GM12873 (cell line): ENCODE measurements around the gene UQCRQ.

Source experiments
- TF ChIP-seq, protein P1 (sequence below): IDR thresholded peaks from 2 replicates; pipeline ENCODE4 v1.5.1; 2012; ENCODE audit warnings: low read depth, mild to moderate bottlenecking, moderate library complexity, low read length, control low read depth; ENCODE audit not compliant: insufficient read depth; ENCODE audit errors: missing control alignments

The UQCRQ gene

DNA sequence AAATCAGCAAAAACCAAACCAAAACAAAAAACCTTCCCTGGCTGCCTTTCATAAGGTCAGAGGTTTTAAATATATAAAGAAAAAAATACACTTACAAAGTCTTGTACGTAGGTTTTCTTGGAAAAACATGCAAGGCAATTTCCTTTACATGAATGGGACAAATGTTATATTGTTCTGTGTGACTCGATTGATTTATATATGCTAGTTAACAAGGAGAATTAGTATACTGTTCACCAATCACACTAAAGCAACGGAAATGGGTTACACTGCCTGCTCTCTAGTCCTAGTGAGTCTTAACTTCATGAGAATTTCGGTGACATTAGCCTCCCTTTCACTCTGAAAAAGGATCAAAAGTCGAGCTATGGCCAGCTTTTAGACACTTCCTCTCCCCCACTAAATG is 5.7 kb upstream of the UQCRQ start:
- TF ChIP-seq, protein P1, sequence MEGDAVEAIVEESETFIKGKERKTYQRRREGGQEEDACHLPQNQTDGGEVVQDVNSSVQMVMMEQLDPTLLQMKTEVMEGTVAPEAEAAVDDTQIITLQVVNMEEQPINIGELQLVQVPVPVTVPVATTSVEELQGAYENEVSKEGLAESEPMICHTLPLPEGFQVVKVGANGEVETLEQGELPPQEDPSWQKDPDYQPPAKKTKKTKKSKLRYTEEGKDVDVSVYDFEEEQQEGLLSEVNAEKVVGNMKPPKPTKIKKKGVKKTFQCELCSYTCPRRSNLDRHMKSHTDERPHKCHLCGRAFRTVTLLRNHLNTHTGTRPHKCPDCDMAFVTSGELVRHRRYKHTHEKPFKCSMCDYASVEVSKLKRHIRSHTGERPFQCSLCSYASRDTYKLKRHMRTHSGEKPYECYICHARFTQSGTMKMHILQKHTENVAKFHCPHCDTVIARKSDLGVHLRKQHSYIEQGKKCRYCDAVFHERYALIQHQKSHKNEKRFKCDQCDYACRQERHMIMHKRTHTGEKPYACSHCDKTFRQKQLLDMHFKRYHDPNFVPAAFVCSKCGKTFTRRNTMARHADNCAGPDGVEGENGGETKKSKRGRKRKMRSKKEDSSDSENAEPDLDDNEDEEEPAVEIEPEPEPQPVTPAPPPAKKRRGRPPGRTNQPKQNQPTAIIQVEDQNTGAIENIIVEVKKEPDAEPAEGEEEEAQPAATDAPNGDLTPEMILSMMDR, result no peak

DNA sequence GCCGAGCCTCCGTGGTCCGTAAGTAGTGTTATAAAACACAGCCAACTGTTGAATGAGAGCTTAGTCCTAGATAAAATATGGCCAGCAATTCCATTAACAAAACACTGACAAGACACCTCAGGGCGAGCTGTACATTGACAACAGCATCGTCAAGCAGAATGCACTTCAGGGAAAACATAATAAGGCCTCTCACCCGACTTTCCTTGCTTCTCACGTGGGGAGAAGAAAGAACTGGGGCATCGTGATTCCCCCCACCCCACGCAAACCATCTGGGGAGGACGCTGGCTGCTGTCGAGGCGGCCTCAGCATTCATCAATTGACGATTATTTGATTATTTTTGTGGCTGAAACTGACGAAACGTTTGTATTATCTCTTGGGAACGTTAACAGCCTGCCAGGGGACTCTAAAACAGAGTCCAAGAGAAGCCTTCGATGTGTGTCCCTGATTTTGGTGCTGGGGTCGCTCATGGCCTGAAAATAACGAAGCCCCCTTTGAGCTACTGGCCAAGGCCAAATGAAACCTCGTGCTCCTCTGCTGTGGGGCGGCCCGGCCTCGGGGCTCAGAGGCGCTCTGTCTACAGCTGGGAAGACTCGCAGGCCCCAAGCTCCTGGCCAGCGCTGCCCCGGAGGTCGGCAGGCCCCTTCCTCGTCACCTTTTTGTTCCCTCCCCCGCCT is 637 bp upstream of the UQCRQ start:
- TF ChIP-seq, protein P1, result no peak

DNA sequence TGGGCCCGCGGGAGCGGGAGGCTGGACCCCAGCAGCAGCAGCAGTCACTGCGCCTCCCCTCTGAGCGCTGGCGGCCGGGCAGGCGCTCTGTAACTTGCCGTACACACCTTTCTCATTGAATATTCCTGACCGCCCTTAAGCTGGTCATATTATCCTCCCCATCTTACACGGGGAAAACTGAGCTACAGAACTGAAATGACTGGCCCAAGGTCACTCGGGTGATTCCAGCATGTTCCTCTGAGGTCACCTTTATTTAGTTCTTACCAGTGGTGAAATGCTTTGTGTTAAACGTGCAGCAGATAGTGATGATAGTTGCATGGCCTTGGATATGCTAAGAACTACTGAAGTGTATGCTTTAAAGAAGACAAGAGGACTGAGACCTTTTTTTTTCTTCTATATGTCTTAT is 607 bp downstream of the UQCRQ start:
- TF ChIP-seq, protein P1, result no peak

DNA sequence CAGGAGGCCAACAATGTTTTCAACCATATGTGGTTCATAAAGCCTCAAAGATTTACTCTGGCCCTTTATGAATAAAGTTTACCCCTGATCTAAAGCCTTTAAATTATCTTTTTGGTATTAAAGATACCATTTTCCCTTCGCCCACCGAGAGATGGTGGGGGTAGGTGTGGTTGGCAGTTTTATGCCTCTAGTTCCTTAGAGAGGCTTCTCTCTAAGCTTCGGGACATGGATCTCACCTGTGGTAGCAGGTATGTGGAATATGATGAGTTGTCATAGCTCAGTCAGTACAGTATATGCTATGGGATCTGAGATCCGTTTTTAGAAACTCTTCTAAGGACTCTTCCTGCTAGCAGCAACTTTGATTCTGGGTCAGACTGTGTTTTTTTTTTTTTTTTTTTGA is 2.3 kb downstream of the UQCRQ start:
- TF ChIP-seq, protein P1, result no peak

DNA sequence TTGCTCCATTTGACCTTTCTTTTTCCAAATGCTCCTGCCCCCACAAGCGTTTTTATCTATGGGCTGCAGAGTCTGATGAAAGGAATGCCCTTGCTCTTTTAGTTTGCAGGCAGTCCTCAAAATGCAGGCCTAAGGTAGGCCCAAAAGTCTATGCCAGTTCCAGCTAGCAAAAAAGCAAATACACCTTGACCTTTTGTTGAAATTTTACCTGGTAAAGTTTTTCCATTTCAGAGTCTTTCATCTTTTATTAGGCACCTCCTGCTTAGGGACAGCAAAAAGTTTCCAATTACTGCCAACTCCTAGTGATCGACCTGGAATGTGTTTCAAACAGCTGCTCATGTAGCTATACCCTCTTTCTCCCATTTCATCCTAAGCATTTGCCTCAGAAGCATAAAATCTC is 4.4 kb downstream of the UQCRQ start:
- TF ChIP-seq, protein P1, result no peak

DNA sequence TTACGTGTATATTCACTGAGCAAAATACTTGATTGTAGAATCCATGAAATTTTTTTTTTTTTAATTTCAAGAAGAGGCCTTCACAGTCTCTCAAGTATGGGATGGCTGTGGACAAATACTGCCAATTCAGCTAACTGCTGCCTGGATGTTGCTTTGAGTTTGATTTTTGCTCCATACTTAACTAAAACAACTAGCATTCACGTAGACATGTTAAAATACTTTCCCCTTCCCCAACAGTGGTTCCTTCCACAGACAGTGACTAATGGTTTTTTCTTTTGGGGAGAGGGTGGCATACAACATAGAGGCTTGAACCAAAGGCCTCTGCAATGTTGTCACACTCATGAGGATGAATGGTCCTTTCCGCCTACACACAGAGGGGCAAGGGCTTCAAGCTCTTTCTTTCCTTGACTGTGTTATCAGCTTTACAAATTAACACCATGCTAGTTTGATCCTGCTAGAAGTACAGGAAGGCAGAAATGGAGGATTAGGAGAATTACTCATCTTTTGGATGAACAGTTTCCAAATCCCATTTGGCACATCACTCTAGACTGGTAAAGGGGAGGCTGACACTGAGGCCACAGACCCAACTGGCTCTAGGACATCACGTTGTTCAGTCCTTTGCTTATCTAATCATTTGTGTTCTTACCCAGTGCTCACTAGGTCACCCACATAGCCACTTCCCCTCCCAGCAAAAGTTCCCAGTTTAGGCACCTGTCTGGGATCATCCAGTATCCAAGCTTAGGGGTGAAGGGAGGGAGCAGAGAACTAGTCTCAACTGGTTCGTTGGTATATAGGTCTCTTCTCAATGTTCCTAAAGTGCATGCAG is 5.2 kb downstream of the UQCRQ start:
- TF ChIP-seq, protein P1, result no peak

DNA sequence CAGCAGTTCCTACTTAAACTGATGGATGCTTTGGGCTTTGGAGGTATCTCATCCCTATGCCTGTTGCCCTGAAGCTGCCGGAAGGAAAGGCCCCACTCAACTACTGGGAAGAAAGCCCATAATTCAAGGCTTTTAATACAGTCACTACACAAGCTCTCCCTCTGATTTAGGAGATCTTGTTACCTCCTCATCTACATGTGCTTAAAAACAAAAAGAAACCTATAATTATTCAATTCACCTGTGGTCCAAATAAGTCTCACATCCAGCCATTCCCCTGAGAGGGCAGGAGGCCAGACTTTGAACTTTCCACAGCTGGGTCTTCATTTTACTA is 6.3 kb downstream of the UQCRQ start:
- TF ChIP-seq, protein P1, result no peak
